GM21390 (cell line): ENCODE results near the gene NPHP3.

Experiments used
- ATAC-seq: cut with Tn5 transposase; IDR thresholded peaks from one replicate; pipeline ENCODE4 v1.9.1; 2021; ENCODE audit not compliant: unreplicated experiment

Gene NPHP3

DNA sequence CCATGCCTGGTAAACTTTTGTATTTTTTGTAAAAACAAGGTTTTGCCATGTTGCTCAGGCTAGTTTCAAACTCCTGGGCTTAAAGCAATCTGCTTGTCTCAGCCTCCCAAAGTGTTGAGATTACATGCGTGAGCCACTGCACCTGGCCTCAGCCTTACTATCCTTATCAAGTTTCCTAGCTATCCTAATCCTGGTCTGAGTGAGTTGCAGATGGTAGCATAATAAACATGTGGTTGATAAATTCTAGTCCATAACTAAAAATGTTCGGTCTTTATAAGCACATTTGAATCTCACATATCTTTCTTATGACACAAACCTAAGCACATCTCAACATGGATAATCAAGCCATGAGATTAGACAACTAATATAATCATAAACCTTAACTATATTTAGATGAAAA is 18.5 kb downstream of the NPHP3 start:
- no peak for ATAC-seq

GRCh38 chr3:132695422-132695821 is 26.8 kb downstream of the NPHP3 start:
- ATAC-seq: no peak

GRCh38 chr3:132694991-132695390 is 27.2 kb downstream of the NPHP3 start:
- ATAC-seq: no peak

DNA sequence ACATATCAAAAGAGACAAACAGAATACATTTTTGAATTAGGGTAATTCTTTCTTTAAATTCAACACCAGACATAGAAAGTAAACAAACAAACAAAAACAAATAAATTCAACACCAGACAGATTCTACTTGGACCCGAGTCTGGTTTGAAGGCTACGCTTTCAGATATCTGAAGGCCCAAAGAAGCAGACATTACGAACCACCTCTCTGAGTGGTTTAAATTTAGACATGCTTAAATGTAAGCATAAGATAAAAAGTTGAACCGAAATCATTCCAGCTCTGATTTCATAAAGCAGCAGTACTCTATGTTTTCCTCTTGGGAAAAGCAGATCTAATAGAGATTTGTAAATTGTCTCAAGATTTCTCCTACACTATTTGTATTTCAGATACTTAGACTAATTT is 32.2 kb downstream of the NPHP3 start:
- no peak for ATAC-seq

DNA sequence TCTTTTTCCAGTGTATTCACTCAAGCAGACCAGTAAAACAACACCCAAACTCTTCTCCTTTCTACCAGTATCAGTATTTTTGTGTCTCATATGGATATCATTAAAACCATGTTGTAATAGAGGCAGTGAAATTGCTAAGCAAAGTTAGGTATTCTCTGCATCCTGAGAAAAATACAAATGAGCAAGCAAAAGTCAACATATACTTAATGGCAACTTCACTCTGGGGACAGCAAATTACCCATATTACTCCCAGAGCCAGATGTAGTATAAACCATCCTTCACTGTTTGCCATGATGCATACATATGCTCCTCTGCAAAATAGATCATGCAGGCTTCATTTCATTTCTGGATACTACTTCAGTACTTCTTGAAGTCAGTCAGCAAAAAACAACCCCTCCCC is 40.0 kb downstream of the NPHP3 start:
- ATAC-seq: no peak

GRCh38 chr3:132681421-132681820 is 40.8 kb downstream of the NPHP3 start:
- ATAC-seq: no peak

DNA sequence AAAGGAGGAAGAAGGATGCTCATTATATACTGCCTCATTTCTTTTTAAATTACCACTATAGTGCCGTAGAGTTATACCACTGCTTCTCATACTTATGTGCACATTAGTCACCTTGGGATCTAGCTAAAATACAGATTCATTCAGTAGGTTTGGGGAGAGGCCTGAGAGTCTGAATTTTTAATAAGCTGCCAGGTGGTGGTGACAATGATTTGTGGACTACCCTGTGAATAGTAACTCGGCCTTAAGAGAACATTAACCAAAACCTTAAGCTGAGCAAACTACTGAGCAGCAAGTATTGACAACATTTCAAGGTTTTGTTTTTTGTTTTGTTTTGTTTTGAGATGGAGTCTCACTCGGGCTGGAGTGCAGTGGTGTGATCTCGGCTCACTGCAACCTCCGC is 42.3 kb downstream of the NPHP3 start:
- no peak for ATAC-seq

- ATAC-seq: no peak
Observed at GRCh38 chr3:132675408-132675807, 46.8 kb downstream of the NPHP3 start.

DNA sequence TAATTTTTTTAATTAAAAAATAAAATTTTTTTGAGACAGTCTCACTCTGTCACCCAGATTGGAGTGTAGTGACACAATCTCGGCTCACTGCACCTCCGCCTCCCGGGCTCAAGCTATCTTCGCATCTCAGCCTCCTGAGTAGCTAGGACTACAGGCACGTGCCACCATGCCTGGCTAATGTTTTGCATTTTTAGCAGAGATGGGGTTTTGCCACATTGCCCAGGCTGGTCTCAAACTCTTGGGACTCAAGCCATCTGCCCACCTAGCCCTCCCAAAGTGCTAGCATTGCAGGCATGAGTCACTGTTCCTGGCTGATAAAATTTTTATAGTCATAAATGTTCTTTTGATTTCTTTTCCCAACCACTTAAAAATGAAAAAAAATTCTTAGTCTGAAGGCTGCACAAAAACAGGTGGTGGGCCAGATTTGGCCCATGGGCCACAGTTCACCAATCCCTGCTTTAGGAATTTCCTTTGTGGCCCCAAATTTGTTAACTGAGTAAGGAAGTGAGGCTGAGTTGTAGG is 52.9 kb downstream of the NPHP3 start:
- no peak for ATAC-seq

DNA sequence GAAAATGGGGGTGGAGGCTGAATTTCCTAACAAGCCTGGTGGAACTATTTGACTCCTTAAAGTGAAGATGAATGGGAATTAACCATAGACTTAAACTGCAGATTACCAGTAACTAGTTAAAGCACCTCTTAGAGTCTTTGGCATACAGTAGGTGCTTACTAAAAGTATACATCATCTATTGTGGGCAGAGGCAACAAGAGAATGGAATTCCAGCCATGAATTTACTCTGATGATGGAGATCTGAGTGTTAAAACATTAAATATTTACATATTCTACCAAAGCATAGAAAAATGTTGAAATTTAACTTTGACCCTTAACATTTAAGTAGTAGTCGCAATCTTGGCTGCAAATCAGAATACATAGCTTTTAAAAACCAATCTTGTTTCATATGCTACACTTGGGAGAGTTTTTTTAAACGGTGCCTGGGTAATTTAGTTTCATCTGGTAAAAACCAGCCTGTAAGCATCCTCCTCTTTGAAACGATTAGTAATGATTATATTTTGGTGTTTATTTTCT is 56.9 kb downstream of the NPHP3 start:
- no peak for ATAC-seq

GRCh38 chr3:132662212-132662611 is 60.0 kb downstream of the NPHP3 start:
- no peak for ATAC-seq

DNA sequence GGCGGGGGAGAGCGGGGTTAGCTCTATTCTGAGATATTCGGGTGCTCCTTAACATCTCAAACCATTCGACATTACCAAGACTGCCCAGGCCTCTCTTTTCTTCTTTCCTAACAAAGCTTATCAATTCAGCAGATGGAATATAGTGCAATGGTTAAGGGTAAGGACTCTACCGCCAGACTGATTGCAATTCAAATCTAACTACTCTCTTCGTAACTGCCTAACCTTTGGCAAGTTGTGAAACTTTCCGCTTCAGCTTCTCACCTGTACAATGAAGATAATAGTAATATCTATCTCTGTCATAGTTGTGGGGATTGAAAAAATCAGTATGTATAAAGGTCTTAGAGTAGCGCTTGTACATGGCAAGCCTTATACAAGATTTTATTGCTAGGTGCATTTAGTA is 61.1 kb downstream of the NPHP3 start:
- ATAC-seq: no peak

DNA sequence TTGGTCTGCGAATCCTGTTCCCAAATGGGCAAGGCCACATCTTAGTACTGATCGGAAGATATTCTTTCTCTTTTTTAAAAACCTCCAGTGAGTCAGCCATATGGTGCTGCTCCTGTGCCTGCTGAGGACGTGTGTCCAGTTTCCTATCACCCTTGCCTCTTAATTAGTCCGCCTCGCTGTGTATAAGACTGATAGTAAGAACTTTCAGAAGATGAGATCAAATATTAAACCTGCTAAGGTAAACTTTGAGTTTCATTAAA is 61.5 kb downstream of the NPHP3 start:
- no peak for ATAC-seq

GRCh38 chr3:132660052-132660810 is 62.0 kb downstream of the NPHP3 start, which contains the start of gene UBA5:
Gene UBA5 (plus strand): TSS chr3:132660329. CDS start chr3:132660538, 209 bp downstream.
- ATAC-seq: peak; percentile 71

- peak; percentile 53 for ATAC-seq
Observed at GRCh38 chr3:132659365-132660051, 62.7 kb downstream of the NPHP3 start, which contains the start of gene ACAD11. Gene ACAD11 (minus strand): TSS chr3:132659809. CDS start chr3:132659751, 58 bp downstream.

GRCh38 chr3:132659000-132659364 is 63.2 kb downstream of the NPHP3 start:
- no peak for ATAC-seq

- ATAC-seq: no peak
Observed at GRCh38 chr3:132657869-132658747, 64.1 kb downstream of the NPHP3 start.

GRCh38 chr3:132655471-132655870 is 66.7 kb downstream of the NPHP3 start:
- ATAC-seq: no peak

GRCh38 chr3:132654721-132655120 is 67.5 kb downstream of the NPHP3 start:
- no peak for ATAC-seq

- no peak for ATAC-seq
Observed at GRCh38 chr3:132654190-132654589, 68.0 kb downstream of the NPHP3 start.

GRCh38 chr3:132652640-132653270 is 69.5 kb downstream of the NPHP3 start:
- ATAC-seq: no peak
